Fibroblast of lung (primary cell): ENCODE data around the gene COPB2. TPM values are rescaled to one million over a fixed set of nuclear protein-coding genes. Genes with fewer than 3 reads are reported as not detected.

Experiments used
- DNase-seq, 2 donors: peaks; one replicate each; pipeline versions ENCODE4 v3.0.0 to v3.0.0-alpha.2; 2010; ENCODE audit warnings: low read depth in 2 of 2
- H2AFZ ChIP-seq: 2 replicates; pipeline ENCODE4 v1.5.1; 2012; ENCODE audit warnings: low read length, control low read depth, inconsistent platforms
- H3K27ac ChIP-seq: 2 replicates; pipeline ENCODE4 v1.5.1; 2011; ENCODE audit warnings: low read length, control low read depth; ENCODE audit not compliant: insufficient read depth
- H3K27me3 ChIP-seq: 2 replicates; pipeline ENCODE4 v1.5.1; 2011; ENCODE audit warnings: mild to moderate bottlenecking, low read length; ENCODE audit not compliant: control insufficient read depth, insufficient read depth
- H3K36me3 ChIP-seq: 2 replicates; pipeline ENCODE4 v1.5.1; 2011; ENCODE audit warnings: low read length; ENCODE audit not compliant: control insufficient read depth, insufficient read depth
- H3K4me1 ChIP-seq: 2 replicates; pipeline ENCODE4 v1.5.1; 2011; ENCODE audit warnings: low read length; ENCODE audit not compliant: control insufficient read depth, insufficient read depth; ENCODE audit errors: extremely low read depth
- H3K4me2 ChIP-seq: 2 replicates; pipeline ENCODE4 v1.5.1; 2011; ENCODE audit warnings: low read length, control low read depth; ENCODE audit not compliant: insufficient read depth; ENCODE audit errors: extremely low read depth
- H3K4me3 ChIP-seq, 4 experiments: fragments of 200-600 bp in 1 of 4; sonication (generic) in 1 of 4; replicated peaks in 1 of 4; 2 replicates each; pipeline ENCODE4 v1.5.1; 2011 to 2016; ENCODE audit warnings: low read length in 4 of 4, low read depth in 3 of 4, mild to moderate bottlenecking in 3 of 4, control low read depth in 2 of 4, inconsistent platforms in 1 of 4, mixed read lengths in 1 of 4; ENCODE audit not compliant: insufficient read depth in 1 of 4; ENCODE audit errors: control extremely low read depth in 1 of 4
- H3K79me2 ChIP-seq: 2 replicates; pipeline ENCODE4 v1.5.1; 2012; ENCODE audit warnings: mild to moderate bottlenecking, low read length, inconsistent platforms; ENCODE audit not compliant: control insufficient read depth, insufficient read depth
- H3K9ac ChIP-seq: 2 replicates; pipeline ENCODE4 v1.5.1; 2011; ENCODE audit warnings: mild to moderate bottlenecking, low read length, control low read depth; ENCODE audit not compliant: insufficient read depth
- H3K9me3 ChIP-seq: 2 replicates; pipeline ENCODE4 v1.5.1; 2012; ENCODE audit warnings: low read depth, low read length; ENCODE audit not compliant: control insufficient read depth, insufficient read depth
- H4K20me1 ChIP-seq: 2 replicates; pipeline ENCODE4 v1.5.1; 2011; ENCODE audit warnings: low read length; ENCODE audit not compliant: control insufficient read depth, insufficient read depth; ENCODE audit errors: extremely low read depth
- CTCF ChIP-seq, 2 donors: IDR thresholded peaks in 1 of 2; conservative IDR thresholded peaks in 1 of 2; 1 replicate in 1 of 2; 2 replicates in 1 of 2; pipeline ENCODE4 v1.5.1; 2011 to 2012; ENCODE audit warnings: low read length in 2 of 2, control low read depth in 1 of 2, inconsistent platforms in 1 of 2, low read depth in 1 of 2, mild to moderate bottlenecking in 1 of 2
- EZH2 ChIP-seq: IDR thresholded peaks from 2 replicates; pipeline ENCODE4 v1.5.1; 2012; ENCODE audit warnings: low read length, control low read depth, mild to moderate bottlenecking; ENCODE audit errors: missing control alignments
- polyA plus RNA-seq, 2 donors: library from polyadenylated mRNA; depleted of rRNA in 1 of 2; stranded (reverse) in 1 of 2; unstranded in 1 of 2; fragments of >200 nt; gene quantifications; 2 replicates each; pipeline ENCODE4 v1.2.1, GENCODE V29; 2011 to 2012; ENCODE audit warnings: missing spikeins in 1 of 2
- total RNA-seq: library from RNA; depleted of rRNA; stranded (reverse); fragments of >200 nt; gene quantifications from 2 replicates; pipeline ENCODE4 v1.2.1, GENCODE V29; 2014

Gene COPB2
- total and polyA plus RNA-seq, 2 donors (not counting 1 experiment from before 2014, with no cell fraction given) = 284 to 293 TPM

DNA sequence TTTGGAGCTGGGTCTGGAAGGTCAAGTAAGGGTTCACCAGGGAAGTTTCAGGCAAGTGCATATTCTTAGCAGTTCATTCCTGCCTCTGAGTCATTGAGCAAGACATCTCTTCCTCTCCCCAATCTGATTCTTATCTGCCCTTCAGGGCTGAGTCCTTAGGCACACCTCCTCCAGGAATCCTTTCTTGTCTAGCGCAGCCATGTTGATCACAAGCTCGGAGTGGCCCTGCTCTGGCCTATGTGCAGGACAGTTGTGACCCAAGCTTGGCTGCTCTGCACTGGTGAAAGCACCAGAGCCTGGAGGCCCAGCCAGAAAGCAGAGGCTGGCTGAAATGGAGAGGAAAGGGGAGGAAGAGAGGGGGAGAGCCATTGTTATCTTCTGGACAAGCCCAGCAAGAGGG lies 76.5 kb downstream of the COPB2 start:
- no peak overlapping the region for H3K4me2 ChIP-seq
- TF ChIP-seq CTCF (conservative IDR thresholded peaks at IDR 0.05 in 1 of 2, IDR thresholded peaks at IDR 0.05 in 1 of 2; ENCODE audit: low read depth in 1 of 2, low read length in 2 of 2) (no peak), EZH2 (no peak)
- H3K27ac ChIP-seq = no peak overlapping the region
- H3K9me3 ChIP-seq = no peaks in the 10 kb centered on the region
- no peak overlapping the region for H3K4me3 ChIP-seq
- peak in 1 of 2 donors; percentile 77 for DNase-seq
- H3K79me2 ChIP-seq = no peaks in the 10 kb centered on the region
- H3K4me1 ChIP-seq = peaks cover 25% of the 10 kb centered on the region
- H4K20me1 ChIP-seq = no peaks in the 10 kb centered on the region
- H2AFZ ChIP-seq = no peak overlapping the region
- H3K27me3 ChIP-seq = no peaks in the 10 kb centered on the region
- H3K36me3 ChIP-seq = no peaks in the 10 kb centered on the region
- no peak overlapping the region for H3K9ac ChIP-seq

- no peak overlapping the region for H3K4me3 ChIP-seq
- H4K20me1 ChIP-seq = no peaks in the 10 kb centered on the region
- no peaks in the 10 kb centered on the region for H3K79me2 ChIP-seq
- H3K36me3 ChIP-seq = no peaks in the 10 kb centered on the region
- DNase-seq = no peak
- TF ChIP-seq EZH2 (no peak), CTCF (conservative IDR thresholded peaks at IDR 0.05 in 1 of 2, IDR thresholded peaks at IDR 0.05 in 1 of 2; ENCODE audit: low read depth in 1 of 2, low read length in 2 of 2) (no peak)
- H3K27ac ChIP-seq = no peak overlapping the region
- H3K27me3 ChIP-seq = no peaks in the 10 kb centered on the region
- no peak overlapping the region for H2AFZ ChIP-seq
- H3K4me1 ChIP-seq = peaks cover 27% of the 10 kb centered on the region
- H3K9me3 ChIP-seq = no peaks in the 10 kb centered on the region
- H3K4me2 ChIP-seq = no peak overlapping the region
- H3K9ac ChIP-seq = no peak overlapping the region
Observed at GRCh38 chr3:139312416-139312815, 77.0 kb downstream of the COPB2 start.

DNA sequence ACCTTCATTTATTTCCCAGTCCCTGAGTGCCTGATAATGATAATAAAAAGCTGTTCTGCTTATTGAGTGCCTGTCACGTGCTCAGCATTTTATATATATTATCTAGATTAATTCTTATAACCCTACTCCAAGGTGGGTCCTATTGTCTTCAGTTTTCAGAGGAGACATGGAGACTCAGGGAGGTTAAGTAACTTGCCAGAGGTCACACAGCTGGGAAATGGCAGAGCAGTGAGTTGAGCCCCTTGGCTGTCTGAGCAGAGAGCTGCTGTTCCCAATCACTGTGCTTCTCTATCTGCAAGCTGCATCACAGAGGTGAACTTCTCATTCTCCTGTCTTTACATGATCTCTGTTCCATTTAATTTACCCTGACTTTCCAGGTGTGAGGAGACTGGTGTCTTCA lies 77.9 kb downstream of the COPB2 start:
- Histone ChIP-seq H3K27ac (no peak overlapping the region), H3K4me1 (peaks cover 27% of the 10 kb centered on the region), H4K20me1 (no peaks in the 10 kb centered on the region)

More for the DNA sequence above, 77.9 kb downstream of the COPB2 start:
- H3K36me3 ChIP-seq = no peaks in the 10 kb centered on the region
- H3K9ac ChIP-seq = no peak overlapping the region
- DNase-seq = no peak
- TF ChIP-seq EZH2 (no peak), CTCF (conservative IDR thresholded peaks at IDR 0.05 in 1 of 2, IDR thresholded peaks at IDR 0.05 in 1 of 2; ENCODE audit: low read depth in 1 of 2, low read length in 2 of 2) (no peak)
- no peak overlapping the region for H2AFZ ChIP-seq
- no peaks in the 10 kb centered on the region for H3K27me3 ChIP-seq
- H3K79me2 ChIP-seq = no peaks in the 10 kb centered on the region
- H3K9me3 ChIP-seq = no peaks in the 10 kb centered on the region
- no peak overlapping the region for H3K4me2 ChIP-seq
- no peak overlapping the region for H3K4me3 ChIP-seq
